Measurements from ENCODE around the gene EIF3B. TPM values are rescaled to one million over a fixed set of nuclear protein-coding genes. Genes with fewer than 3 reads are reported as not detected.

Gene EIF3B
- total and polyA plus RNA-seq, 3 donors from 2014 or later, result 165 to 263 (median 237) TPM

DNA sequence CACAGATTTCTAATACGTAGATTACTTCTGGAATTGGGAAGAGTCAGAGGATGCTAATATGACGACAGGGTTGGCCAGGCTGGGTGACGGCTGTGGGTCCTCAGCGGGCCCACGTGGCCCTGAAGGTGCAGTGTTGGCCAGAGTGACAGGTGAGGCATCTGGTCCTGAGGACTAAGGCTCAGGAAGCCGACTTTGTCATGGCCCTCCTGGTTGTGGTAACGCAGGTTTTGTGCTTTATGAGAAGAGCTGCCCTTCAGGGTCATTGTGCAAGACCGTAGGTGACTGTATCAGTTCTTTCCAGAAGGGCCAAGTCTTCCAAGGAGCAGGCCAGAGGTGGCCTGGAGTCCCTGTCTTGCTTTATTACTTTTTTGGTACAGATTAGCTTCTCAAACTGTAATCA, 2.5 kb downstream of the EIF3B start:
- Histone ChIP-seq H3K27ac (no peak overlapping the region), H3K4me1 (peaks cover 43% of the 10 kb centered on the region), H3K27me3 (no peaks in the 10 kb centered on the region), H3K4me3 (no peak overlapping the region), H3K36me3 (ENCODE audit: low read depth, missing control alignments) (no peaks in the 10 kb centered on the region), H3K9me3 (no peaks in the 10 kb centered on the region)
- 61 to 74% methylated on average over 8 of the region's 8 CpGs for WGBS, 2 donors
- intact Hi-C loops (cut with DNase I; ENCODE audit: low total_unique reads), result no loop called here
- no peak for DNase-seq
- TF ChIP-seq, protein P1, sequence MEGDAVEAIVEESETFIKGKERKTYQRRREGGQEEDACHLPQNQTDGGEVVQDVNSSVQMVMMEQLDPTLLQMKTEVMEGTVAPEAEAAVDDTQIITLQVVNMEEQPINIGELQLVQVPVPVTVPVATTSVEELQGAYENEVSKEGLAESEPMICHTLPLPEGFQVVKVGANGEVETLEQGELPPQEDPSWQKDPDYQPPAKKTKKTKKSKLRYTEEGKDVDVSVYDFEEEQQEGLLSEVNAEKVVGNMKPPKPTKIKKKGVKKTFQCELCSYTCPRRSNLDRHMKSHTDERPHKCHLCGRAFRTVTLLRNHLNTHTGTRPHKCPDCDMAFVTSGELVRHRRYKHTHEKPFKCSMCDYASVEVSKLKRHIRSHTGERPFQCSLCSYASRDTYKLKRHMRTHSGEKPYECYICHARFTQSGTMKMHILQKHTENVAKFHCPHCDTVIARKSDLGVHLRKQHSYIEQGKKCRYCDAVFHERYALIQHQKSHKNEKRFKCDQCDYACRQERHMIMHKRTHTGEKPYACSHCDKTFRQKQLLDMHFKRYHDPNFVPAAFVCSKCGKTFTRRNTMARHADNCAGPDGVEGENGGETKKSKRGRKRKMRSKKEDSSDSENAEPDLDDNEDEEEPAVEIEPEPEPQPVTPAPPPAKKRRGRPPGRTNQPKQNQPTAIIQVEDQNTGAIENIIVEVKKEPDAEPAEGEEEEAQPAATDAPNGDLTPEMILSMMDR (IDR thresholded peaks at IDR 0.05), result no peak
- TF ChIP-seq POLR2A (IDR thresholded peaks at IDR 0.05), result no peak

DNA sequence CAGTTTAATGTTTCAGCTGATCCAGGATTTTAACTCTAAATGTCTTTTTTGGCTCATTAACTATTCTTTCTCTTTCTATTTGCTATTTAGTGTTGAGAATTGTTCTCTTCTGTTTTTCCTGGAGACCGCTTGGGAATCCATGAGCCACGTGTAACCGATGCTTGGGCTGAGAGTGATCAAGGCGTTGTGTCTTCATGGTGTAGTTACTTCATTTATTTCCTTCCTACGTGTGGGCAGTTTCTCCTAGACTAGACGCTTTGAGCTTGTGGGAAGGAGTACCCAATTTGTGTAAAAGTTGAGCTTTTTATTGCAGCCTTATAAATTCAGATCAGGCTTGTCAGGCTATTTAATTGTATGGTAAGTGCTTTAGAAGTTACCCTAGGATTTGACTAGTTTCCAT, 2.9 kb downstream of the EIF3B start:
- WGBS, 2 donors, result 66 to 69% methylated on average over 6 of the region's 6 CpGs
- Histone ChIP-seq H3K36me3 (ENCODE audit: low read depth, missing control alignments) (no peaks in the 10 kb centered on the region), H3K4me1 (peaks cover 43% of the 10 kb centered on the region), H3K27me3 (no peaks in the 10 kb centered on the region), H3K9me3 (no peaks in the 10 kb centered on the region), H3K27ac (no peak overlapping the region), H3K4me3 (no peak overlapping the region)
- no peak for DNase-seq
- TF ChIP-seq, protein P1 (IDR thresholded peaks at IDR 0.05), result no peak
- TF ChIP-seq POLR2A (IDR thresholded peaks at IDR 0.05), result no peak
- intact Hi-C loops (cut with DNase I; ENCODE audit: low total_unique reads), result no loop called here

DNA sequence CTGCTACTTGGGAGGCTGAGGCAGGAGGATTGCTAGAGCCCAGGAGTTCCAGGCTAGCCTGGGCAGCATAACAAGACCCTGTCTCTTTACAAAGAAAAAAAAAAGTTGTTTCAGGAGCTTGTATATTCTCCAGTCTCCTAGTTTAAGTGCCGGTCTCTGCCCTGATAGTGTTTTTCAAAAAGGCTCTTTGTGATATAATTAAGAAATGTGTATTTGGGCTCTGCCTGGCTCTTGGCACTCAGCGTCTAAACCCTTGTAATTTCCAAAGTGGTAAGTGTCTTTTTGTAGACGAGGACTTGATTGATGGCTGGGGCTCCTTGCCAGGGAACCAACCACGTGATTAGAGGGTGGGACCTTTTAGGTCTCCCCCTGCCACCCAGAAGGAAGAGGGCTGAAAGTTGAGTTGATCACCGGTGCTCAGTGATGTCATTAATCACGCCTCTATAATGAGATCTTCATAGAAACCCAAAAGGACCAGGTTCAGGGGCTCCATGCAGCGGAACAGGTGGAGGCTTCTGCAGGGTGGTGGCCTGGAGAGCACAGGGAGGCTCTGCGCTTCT, 4.4 kb downstream of the EIF3B start:
- Histone ChIP-seq H3K4me1 (peaks cover 39% of the 10 kb centered on the region), H3K27ac (peak overlapping the region; percentile 47 to 56), H3K4me3 (no peak overlapping the region), H3K36me3 (ENCODE audit: low read depth, missing control alignments) (no peaks in the 10 kb centered on the region), H3K27me3 (no peaks in the 10 kb centered on the region), H3K9me3 (no peaks in the 10 kb centered on the region)
- intact Hi-C loops (cut with DNase I; ENCODE audit: low total_unique reads), result no loop called here
- WGBS, 2 donors, result 66 to 75% methylated on average over 7 to 8 of the region's 8 CpGs
- no peak for DNase-seq
- no peak for TF ChIP-seq POLR2A (IDR thresholded peaks at IDR 0.05)
- TF ChIP-seq, protein P1 (IDR thresholded peaks at IDR 0.05), result no peak

DNA sequence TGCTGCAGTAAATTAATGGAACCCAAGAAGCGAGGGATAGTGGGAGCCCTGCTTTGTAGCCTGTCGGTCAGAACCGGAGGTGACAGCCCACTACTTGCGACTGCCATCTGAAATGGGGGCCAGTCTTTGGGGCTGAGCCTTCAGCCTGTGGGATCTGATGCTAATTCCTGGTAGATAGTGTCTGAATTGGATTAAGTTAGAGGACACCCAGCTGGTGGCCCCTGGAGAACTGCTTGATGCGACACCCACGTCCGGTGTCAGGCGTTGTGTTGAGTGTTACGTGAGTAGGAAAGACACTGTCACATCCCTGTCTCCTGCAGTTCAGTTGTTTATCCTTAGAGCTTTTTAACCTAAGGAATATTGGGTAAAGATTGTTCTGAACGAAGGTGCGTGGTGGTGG, 5.0 kb downstream of the EIF3B start:
- intact Hi-C loops (cut with DNase I; ENCODE audit: low total_unique reads), result no loop called here
- DNase-seq, result no peak
- TF ChIP-seq POLR2A (IDR thresholded peaks at IDR 0.05), result no peak
- TF ChIP-seq, protein P1 (IDR thresholded peaks at IDR 0.05), result no peak
- Histone ChIP-seq H3K9me3 (no peaks in the 10 kb centered on the region), H3K4me3 (no peak overlapping the region), H3K27ac (peak overlapping the region; percentile 56 to 65), H3K4me1 (peaks cover 39% of the 10 kb centered on the region), H3K27me3 (no peaks in the 10 kb centered on the region), H3K36me3 (ENCODE audit: low read depth, missing control alignments) (no peaks in the 10 kb centered on the region)
- 84 to 91% methylated on average over 11 of the region's 11 CpGs for WGBS, 2 donors

DNA sequence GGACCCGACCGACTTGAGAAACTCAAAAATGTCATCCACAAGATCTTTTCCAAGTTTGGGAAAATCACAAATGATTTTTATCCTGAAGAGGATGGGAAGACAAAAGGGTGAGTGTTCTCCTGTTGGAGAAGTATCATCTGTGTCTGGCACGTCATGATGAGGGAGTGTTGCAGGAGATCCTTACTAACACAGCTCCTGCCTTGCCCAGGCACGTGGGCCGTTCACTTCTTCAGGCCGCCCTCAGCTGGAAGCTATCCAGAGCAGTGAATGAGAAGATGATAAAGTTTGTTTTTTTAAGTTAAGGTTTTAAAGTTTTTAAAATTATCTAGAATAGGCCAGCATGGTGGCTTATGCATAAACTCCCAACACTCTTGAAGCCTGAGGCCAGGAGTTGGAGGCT, 6.2 kb downstream of the EIF3B start:
- Histone ChIP-seq H3K36me3 (ENCODE audit: low read depth, missing control alignments) (no peaks in the 10 kb centered on the region), H3K9me3 (no peaks in the 10 kb centered on the region), H3K4me1 (peaks cover 39% of the 10 kb centered on the region), H3K4me3 (no peak overlapping the region), H3K27ac (peak overlapping the region; percentile 56 to 65), H3K27me3 (no peaks in the 10 kb centered on the region)
- DNase-seq, result peak; percentile 92
- intact Hi-C loops (cut with DNase I; ENCODE audit: low total_unique reads), result no loop called here
- 57 to 76% methylated on average over 6 of the region's 6 CpGs for WGBS, 2 donors
- TF ChIP-seq POLR2A (IDR thresholded peaks at IDR 0.05), result no peak
- TF ChIP-seq, protein P1 (IDR thresholded peaks at IDR 0.05), result no peak

All from testis (tissue), 3 donors.